ENCODE measurements around the gene JMJD6.

GRCh38 chr17:76740329-76741118 is 14.1 kb upstream of the JMJD6 start:
- TF ChIP-seq CTCF (IDR thresholded peaks at IDR 0.05 in 4 of 5, conservative IDR thresholded peaks at IDR 0.05 in 1 of 5) (no peak), POLR2A (IDR thresholded peaks at IDR 0.05) (peak; percentile 42 to 45)
